ENCODE data around the gene SPDEF. TPM values are rescaled to one million over a fixed set of nuclear protein-coding genes. Genes with fewer than 3 reads are reported as not detected.
A peak's percentile ranks its signal among the peaks of the same experiment; 100 is the strongest.

SPDEF gene
- total and polyA plus RNA-seq, 2 of the 13 experiments (the other 11 are each of a cell fraction or from before 2014, with no cell fraction given), result not detected

DNA sequence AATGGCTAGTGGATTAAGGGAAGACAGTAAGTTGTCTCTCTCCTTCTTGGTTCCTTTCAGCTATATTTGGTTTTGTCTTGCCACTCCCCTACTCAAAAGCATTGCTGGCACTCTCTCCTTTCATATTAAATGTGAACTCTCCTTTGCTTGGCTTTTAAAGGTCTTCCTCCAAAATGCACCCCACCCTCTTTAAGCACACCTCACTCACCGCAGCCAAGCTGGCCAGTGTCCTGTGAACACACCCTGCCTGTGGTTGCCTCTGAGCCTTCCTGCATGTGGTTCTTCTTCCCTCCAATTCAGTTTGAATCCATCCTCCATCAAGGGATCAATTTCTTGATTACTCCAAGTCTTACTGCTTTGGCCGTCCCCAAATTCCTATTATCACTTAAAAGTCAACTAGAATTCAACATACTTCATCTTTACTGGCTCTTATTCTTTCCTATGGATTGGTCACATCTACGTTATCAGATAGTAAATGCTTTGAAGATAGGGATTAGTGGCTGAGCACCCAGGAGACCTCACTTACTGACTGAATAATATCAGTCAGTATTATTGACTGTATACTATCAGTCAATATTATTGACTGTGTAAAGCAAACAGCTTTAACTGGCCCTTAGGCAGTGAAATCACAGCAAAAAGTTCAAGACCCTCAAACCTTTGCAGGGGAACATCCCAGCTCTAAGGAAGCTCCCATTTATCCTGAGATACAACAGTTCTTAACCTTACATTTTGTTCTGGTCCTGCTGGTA is 41.6 kb upstream of the SPDEF start (continued):
- TF ChIP-seq, protein P1, sequence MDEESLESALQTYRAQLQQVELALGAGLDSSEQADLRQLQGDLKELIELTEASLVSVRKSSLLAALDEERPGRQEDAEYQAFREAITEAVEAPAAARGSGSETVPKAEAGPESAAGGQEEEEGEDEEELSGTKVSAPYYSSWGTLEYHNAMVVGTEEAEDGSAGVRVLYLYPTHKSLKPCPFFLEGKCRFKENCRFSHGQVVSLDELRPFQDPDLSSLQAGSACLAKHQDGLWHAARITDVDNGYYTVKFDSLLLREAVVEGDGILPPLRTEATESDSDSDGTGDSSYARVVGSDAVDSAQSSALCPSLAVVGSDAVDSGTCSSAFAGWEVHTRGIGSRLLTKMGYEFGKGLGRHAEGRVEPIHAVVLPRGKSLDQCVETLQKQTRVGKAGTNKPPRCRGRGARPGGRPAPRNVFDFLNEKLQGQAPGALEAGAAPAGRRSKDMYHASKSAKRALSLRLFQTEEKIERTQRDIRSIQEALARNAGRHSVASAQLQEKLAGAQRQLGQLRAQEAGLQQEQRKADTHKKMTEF (CRISPR knock-in tag; IDR thresholded peaks at IDR 0.05), result no peak
- TF ChIP-seq, protein P2, sequence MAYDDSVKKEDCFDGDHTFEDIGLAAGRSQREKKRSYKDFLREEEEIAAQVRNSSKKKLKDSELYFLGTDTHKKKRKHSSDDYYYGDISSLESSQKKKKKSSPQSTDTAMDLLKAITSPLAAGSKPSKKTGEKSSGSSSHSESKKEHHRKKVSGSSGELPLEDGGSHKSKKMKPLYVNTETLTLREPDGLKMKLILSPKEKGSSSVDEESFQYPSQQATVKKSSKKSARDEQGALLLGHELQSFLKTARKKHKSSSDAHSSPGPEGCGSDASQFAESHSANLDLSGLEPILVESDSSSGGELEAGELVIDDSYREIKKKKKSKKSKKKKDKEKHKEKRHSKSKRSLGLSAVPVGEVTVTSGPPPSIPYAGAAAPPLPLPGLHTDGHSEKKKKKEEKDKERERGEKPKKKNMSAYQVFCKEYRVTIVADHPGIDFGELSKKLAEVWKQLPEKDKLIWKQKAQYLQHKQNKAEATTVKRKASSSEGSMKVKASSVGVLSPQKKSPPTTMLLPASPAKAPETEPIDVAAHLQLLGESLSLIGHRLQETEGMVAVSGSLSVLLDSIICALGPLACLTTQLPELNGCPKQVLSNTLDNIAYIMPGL (CRISPR knock-in tag; IDR thresholded peaks at IDR 0.05; ENCODE audit: borderline replicate concordance in 1 of 2, low read depth in 1 of 2), result 0 out of 4 replicates have a peak, but pooled peaks of 1 of the 2 experiments have one; percentile 13
- TF ChIP-seq TCF7 (IDR thresholded peaks at IDR 0.05; ENCODE audit: low read depth) (peak; percentile 63), ZNF264 (CRISPR knock-in tag; IDR thresholded peaks at IDR 0.05) (no peak), ATM (IDR thresholded peaks at IDR 0.05; ENCODE audit: borderline replicate concordance) (no peak), EEA1 (CRISPR knock-in tag; IDR thresholded peaks at IDR 0.05; ENCODE audit: borderline replicate concordance) (no peak), MLXIP (CRISPR knock-in tag; IDR thresholded peaks at IDR 0.05; ENCODE audit: borderline replicate concordance) (no peak), TOPORS (CRISPR knock-in tag; IDR thresholded peaks at IDR 0.05) (no peak), SPEN (CRISPR knock-in tag; IDR thresholded peaks at IDR 0.05; ENCODE audit: low read depth) (no peak), ISL2 (CRISPR knock-in tag; IDR thresholded peaks at IDR 0.05) (peak; percentile 47; the same call in 1 of the 2 replicates), ESRRA (CRISPR knock-in tag; IDR thresholded peaks at IDR 0.05; ENCODE audit: low read depth) (no peak), ZNF75D (CRISPR knock-in tag; IDR thresholded peaks at IDR 0.05; ENCODE audit: borderline replicate concordance) (no peak), ZNF564 (CRISPR knock-in tag; IDR thresholded peaks at IDR 0.05) (no peak), ZNF552 (CRISPR knock-in tag; IDR thresholded peaks at IDR 0.05; ENCODE audit: borderline replicate concordance) (no peak), MYNN (CRISPR knock-in tag; IDR thresholded peaks at IDR 0.05; ENCODE audit: low read depth) (no peak), ZSCAN25 (CRISPR knock-in tag; IDR thresholded peaks at IDR 0.05) (no peak), ATF5 (CRISPR knock-in tag; IDR thresholded peaks at IDR 0.05; ENCODE audit: low read depth) (no peak), PITX1 (CRISPR knock-in tag; IDR thresholded peaks at IDR 0.05) (peak; percentile 48; the same call in 1 of the 2 replicates)
- TF ChIP-seq, protein P3, sequence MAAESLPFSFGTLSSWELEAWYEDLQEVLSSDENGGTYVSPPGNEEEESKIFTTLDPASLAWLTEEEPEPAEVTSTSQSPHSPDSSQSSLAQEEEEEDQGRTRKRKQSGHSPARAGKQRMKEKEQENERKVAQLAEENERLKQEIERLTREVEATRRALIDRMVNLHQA (CRISPR knock-in tag; IDR thresholded peaks at IDR 0.05), result no peak
- TF ChIP-seq, protein P4, sequence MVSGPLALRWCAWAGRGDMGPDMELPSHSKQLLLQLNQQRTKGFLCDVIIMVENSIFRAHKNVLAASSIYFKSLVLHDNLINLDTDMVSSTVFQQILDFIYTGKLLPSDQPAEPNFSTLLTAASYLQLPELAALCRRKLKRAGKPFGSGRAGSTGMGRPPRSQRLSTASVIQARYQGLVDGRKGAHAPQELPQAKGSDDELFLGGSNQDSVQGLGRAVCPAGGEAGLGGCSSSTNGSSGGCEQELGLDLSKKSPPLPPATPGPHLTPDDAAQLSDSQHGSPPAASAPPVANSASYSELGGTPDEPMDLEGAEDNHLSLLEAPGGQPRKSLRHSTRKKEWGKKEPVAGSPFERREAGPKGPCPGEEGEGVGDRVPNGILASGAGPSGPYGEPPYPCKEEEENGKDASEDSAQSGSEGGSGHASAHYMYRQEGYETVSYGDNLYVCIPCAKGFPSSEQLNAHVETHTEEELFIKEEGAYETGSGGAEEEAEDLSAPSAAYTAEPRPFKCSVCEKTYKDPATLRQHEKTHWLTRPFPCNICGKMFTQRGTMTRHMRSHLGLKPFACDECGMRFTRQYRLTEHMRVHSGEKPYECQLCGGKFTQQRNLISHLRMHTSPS (CRISPR knock-in tag; IDR thresholded peaks at IDR 0.05; ENCODE audit: low read depth), result no peak

All from HepG2 (cell line).